Measurements from ENCODE around the gene MSH6.
A peak's percentile ranks its signal among the peaks of the same experiment; 100 is the strongest.

The MSH6 gene

GRCh38 chr2:47769318-47769717, 13.6 kb upstream of the MSH6 start:
- no peak for DNase-seq (ENCODE audit: low read depth)
- no peak overlapping the region for H3K4me3 ChIP-seq (ENCODE audit: low read depth, low read length)
- no peak for TF ChIP-seq CTCF (conservative IDR thresholded peaks at IDR 0.05; ENCODE audit: low read depth, low read length)

- DNase-seq (ENCODE audit: low read depth), result peak; percentile 99
- no peak overlapping the region for H3K4me3 ChIP-seq (ENCODE audit: low read depth, low read length)
- TF ChIP-seq CTCF (conservative IDR thresholded peaks at IDR 0.05; ENCODE audit: low read depth, low read length), result no peak
Measured at GRCh38 chr2:47771211-47771610, 11.7 kb upstream of the MSH6 start.

GRCh38 chr2:47772343-47772742, 10.6 kb upstream of the MSH6 start:
- H3K4me3 ChIP-seq (ENCODE audit: low read depth, low read length), result no peak overlapping the region
- TF ChIP-seq CTCF (conservative IDR thresholded peaks at IDR 0.05; ENCODE audit: low read depth, low read length), result no peak
- no peak for DNase-seq (ENCODE audit: low read depth)

- no peak overlapping the region for H3K4me3 ChIP-seq (ENCODE audit: low read depth, low read length)
- no peak for TF ChIP-seq CTCF (conservative IDR thresholded peaks at IDR 0.05; ENCODE audit: low read depth, low read length)
- no peak for DNase-seq (ENCODE audit: low read depth)
Measured at GRCh38 chr2:47774567-47774966, 8.4 kb upstream of the MSH6 start.

GRCh38 chr2:47777277-47777937, 5.5 kb upstream of the MSH6 start:
- no peak for DNase-seq (ENCODE audit: low read depth)
- H3K4me3 ChIP-seq (ENCODE audit: low read depth, low read length), result no peak overlapping the region
- TF ChIP-seq CTCF (conservative IDR thresholded peaks at IDR 0.05; ENCODE audit: low read depth, low read length), result no peak

GRCh38 chr2:47778698-47779425, 4.1 kb upstream of the MSH6 start:
- no peak for DNase-seq (ENCODE audit: low read depth)
- H3K4me3 ChIP-seq (ENCODE audit: low read depth, low read length), result no peak overlapping the region
- TF ChIP-seq CTCF (conservative IDR thresholded peaks at IDR 0.05; ENCODE audit: low read depth, low read length), result no peak

- DNase-seq (ENCODE audit: low read depth), result no peak
- no peak for TF ChIP-seq CTCF (conservative IDR thresholded peaks at IDR 0.05; ENCODE audit: low read depth, low read length)
- H3K4me3 ChIP-seq (ENCODE audit: low read depth, low read length), result no peak overlapping the region
Measured at GRCh38 chr2:47779426-47779790, 3.5 kb upstream of the MSH6 start.

All from choroid plexus epithelial cell (primary cell).